GM21447 (cell line): ENCODE results near the gene VAPA.

Experiments used
- ATAC-seq: cut with Tn5 transposase; IDR thresholded peaks from one replicate; pipeline ENCODE4 v1.9.1; 2021; ENCODE audit not compliant: unreplicated experiment

VAPA gene

GRCh38 chr18:9913151-9913525, 678 bp upstream of the VAPA start:
- peak; percentile 0 for ATAC-seq

GRCh38 chr18:9914334-9914583, 443 bp downstream of the VAPA start:
- ATAC-seq: no peak

DNA sequence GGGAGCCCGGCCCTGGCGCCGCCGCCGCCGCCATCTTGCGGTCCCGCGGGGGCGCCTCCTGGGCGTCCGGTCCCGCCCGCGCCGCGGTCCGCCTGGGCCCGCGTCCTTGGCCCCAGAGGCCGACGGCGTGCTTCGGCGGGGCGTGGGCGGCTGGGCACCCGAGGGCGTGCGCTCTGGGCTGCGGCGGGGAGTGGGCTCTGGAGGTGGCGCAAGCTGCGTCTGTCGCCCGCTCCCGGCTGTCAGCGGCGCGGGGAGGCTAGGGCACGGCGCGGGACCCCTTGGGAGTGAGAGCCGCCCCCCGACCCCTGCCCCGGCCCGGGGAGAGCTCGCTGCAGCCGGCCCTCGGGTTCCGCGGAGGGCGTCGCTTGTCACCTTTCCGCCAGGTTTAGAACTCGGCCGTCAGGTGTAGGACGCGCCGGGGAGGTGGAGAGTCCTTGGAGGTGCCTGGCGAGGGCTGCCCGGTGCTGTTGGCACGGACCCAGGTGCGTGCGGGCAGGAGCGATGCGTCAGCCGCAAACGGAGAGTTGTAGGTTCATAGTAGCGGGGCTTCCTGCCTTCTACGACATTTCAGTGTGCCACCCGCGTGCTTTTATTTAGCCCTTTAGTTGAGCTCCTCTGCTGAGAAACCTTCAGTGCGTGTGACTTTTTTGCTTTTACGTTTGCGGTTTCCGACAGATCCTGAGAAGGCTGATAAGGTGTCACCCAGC, 921 bp downstream of the VAPA start:
- peak; percentile 30 for ATAC-seq

DNA sequence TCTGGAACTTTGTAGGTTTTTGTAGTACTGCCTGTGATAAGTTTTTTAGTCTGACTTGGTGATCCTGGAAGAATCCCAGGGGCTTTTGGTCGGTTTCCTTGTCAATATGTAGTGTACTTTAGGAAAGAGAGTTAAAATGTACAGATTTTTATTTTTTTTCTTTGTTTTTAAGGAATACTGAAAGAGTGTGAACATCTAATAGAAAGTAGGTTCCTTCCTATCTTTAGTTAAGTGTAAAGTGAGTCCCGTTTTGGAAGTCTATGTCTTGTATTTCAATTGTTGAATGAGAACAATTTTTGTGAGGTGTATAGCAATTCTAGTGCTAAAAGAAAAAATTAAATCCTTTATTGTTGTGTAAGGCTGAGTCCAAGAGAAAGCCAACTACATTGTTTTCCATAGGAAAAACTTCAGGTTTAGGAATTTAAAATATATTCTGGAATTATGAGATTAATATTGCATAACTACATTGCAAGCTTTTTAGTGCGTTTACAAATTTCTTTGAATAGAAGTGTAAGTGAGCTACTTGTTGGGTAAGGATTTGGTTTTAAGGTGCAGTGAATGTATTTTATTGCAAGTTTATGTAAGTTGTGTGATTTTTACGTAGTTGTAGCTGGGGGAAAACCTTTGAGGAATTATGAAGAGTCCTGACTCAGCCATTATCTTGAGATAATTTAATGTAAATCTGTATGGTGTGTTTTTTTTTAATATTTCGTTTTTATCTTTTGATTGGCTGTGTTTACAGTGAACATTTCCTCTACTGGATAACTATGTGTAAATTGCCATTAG, 1.7 kb downstream of the VAPA start:
- ATAC-seq: no peak

DNA sequence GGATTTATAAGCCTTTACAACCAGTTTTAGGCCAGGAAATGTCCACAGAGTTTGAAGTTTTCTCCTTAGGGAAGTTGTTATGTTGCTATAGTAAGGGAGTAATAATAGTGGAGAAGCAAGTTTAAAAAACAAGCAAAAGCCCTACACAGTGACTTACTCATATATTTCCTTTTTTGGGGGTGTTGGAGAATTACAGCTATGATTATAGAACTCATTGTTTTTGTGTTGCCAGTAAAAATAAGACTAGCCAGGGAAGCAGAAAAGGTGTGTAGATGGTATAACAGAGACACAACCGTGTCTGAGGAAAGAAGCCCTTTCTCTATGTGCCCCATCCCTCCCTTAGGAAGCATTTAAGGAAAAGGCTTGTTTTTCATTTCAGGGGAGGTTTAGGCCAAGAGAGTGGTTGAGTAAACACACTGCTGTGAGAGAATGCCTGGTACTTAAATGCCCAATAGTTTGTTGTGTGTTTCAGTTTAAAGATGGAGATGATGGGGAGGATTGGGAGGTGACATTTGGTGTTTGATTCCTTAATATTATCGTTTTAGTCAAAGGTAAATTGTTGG, 2.3 kb downstream of the VAPA start:
- ATAC-seq: no peak

GRCh38 chr18:9916808-9917207, 3.0 kb downstream of the VAPA start:
- no peak for ATAC-seq

- no peak for ATAC-seq
Measured at GRCh38 chr18:9918016-9918680, 4.3 kb downstream of the VAPA start.

DNA sequence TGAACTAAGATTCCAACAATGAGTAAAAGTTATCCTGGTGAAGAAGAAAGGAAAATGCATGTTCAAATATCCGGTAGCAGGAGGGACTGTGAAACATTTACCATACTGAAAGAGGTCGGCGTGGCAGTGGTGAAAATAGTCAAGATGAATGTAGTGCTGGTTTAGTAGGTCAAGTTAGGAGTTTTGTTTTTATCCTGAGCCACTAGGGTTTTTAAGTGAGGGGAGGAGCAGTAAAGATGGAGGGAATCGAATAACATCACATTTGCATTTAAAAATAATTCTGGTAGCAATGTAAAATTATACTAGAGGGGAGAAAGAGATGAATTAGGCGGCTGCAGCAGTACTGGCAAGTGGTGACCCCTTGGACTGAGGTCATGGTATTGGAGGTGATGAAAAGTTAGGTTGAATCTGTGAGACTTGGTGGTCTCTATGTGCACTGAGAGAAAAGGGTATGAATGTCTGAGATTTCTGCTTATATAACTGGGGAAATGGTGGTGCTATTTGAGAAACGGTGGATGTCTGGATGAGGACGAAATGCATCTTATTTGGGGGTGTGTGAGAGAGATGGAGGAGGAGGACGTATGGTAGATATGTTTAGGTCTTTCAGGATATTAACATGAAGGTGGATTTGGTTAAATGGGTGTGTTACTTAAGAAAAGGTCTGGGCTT, 5.9 kb downstream of the VAPA start:
- ATAC-seq: no peak

DNA sequence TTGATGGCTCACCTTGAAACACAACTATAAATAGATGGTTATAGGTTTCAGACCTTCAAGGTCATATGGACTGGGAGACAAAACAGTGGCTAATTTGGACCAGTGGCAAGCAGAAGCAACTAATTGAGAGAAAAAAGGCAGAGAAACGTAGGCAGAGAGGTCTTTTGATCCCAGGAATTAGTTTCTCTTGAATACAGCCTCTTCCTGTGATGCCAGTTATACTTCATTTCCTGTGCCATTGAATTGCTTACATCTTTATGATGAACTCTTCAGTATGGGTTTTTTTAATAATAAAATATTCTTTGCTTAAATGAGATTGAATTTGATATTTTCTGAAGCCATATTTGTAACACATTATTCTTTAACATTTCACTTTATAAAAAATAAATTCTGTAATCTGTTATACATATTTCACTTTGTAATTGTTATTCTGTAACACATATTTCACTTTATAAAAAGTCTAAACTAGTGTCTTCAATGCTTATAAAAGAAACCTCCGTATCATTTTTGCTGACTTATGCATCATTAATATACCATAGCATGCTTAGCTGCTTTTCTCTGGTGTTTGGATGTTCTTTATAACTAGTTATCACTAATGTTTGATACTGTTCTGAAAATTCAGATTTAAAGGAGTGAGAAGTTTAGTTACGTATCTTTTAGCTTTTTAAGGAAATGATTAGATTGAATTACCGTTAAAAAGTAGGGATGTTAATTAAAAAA, 8.9 kb downstream of the VAPA start:
- no peak for ATAC-seq

- no peak for ATAC-seq
Measured at GRCh38 chr18:9924371-9924943, 10.6 kb downstream of the VAPA start.

GRCh38 chr18:9925369-9925768, 11.6 kb downstream of the VAPA start:
- ATAC-seq: no peak

- ATAC-seq: no peak
Measured at GRCh38 chr18:9925795-9926194, 12.0 kb downstream of the VAPA start.

- ATAC-seq: no peak
Measured at GRCh38 chr18:9926223-9926894, 12.5 kb downstream of the VAPA start.

DNA sequence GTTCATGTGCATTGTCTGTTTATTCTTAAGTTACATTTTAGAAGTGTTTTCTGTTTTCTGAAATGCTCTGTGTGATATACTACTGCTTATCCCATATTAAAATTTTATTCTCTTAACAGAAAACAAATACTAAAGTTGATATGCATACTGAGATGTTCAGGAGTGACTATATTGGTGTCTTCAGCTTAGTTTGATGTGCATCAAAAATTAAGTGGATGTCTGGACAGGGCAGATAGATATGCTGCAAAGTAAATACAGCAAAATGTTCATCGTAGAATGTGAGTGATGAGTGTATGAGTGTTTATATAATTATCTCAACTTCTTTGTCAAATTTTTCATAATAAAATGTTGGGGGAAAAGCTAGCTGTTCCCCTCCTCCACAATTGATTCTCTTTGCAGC, 13.2 kb downstream of the VAPA start:
- no peak for ATAC-seq

DNA sequence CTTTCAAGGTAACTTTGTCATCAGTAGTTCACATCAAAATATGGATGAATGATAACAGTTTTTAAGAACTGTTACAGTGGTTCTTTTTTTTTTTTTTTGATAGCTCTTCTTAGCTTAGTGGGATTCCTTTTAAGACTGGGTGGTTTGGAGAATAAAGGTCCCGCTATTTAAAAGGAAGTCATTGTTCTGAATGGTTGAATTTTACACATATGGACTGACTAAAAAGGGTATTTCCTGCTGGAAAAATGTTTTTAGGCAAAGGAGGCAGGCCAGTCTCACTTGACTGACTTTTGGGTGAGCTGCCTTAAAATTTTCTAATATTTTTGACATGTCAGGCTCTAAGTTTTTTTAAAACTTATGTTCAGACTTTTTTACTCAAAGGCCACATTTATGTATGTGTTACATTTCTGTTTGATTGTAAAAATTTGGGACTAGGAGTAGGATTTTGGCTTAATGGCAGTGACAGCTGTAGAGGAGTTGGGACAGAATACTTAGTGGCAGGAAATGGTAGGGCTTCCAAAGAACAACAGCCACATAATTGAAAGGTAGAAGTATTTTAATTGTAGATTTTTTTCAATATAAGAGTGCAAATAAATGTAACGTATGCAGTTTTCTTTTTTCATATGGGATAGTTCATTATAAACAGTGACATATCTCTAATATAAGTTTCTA, 13.7 kb downstream of the VAPA start:
- ATAC-seq: no peak

GRCh38 chr18:9928646-9929259, 14.9 kb downstream of the VAPA start:
- no peak for ATAC-seq

DNA sequence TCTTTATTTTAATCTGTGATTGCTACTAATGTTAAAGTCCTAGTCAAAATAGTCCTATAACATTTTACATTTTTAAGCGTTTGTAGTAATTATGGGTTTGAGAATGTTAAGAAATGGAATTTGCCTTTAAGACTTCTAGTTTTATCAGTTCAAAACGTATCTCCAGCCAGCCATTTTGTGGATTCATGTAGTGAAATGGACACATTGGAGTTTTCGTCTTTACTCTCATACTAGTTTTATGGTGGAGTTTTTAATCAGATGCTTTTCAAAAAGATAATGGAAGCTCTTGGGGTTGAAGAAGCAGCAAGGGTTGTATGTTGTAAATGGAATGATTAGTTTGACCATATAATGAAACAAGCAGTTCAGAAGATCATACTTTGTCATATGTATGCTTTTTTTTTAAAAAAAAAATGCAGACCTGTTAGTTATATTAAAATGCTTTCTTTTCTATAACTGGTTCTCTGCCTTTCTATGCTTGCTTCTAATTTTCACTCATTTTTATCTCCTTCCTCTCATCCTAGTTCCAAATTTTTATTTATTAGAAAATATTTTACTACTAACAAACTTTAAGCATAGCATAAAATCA, 16.6 kb downstream of the VAPA start:
- ATAC-seq: no peak

- no peak for ATAC-seq
Measured at GRCh38 chr18:9931146-9931545, 17.3 kb downstream of the VAPA start.

DNA sequence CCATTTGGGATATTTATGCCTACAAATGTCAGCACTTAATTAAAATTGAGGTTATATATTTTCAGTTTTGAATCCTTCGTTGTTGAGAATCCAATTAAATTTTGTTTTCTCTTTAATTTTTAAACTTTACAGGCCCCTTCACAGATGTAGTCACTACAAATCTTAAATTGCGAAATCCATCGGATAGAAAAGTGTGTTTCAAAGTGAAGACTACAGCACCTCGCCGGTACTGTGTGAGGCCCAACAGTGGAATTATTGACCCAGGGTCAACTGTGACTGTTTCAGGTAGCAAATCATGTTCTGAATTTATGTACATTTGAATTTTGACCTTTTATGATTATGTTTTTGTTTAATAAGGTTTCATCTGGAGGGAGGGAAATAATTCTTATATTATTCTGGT, 17.9 kb downstream of the VAPA start:
- no peak for ATAC-seq
